Mucosa of rectum (tissue), 2 donors: Measurements from ENCODE around the gene MTUS2.

Source experiments
- H3K27ac ChIP-seq, 2 donors: one replicate each; pipeline ENCODE4 v1.7.0; 2013; ENCODE audit warnings: inconsistent platforms in 2 of 2, low read depth in 2 of 2, low read length in 2 of 2
- H3K27me3 ChIP-seq, 2 donors: one replicate each; pipeline ENCODE4 v1.7.0; 2013; ENCODE audit warnings: low read length in 2 of 2; ENCODE audit not compliant: control insufficient read depth in 2 of 2, insufficient read depth in 2 of 2
- H3K36me3 ChIP-seq, 2 donors: one replicate each; pipeline ENCODE4 v1.7.0; 2013; ENCODE audit warnings: low read length in 2 of 2; ENCODE audit not compliant: control insufficient read depth in 2 of 2, insufficient read depth in 2 of 2
- H3K4me1 ChIP-seq, 2 donors: one replicate each; pipeline ENCODE4 v1.7.0; 2013; ENCODE audit warnings: low read length in 2 of 2, mild to moderate bottlenecking in 1 of 2; ENCODE audit not compliant: control insufficient read depth in 2 of 2, insufficient read depth in 2 of 2
- H3K4me3 ChIP-seq, 2 donors: one replicate each; pipeline ENCODE4 v1.7.0; 2013; ENCODE audit warnings: low read length in 2 of 2
- H3K9ac ChIP-seq, 2 donors: one replicate each; pipeline ENCODE4 v1.7.0; 2013; ENCODE audit warnings: low read length in 2 of 2, low read depth in 1 of 2, mild to moderate bottlenecking in 1 of 2
- H3K9me3 ChIP-seq, 2 donors: one replicate each; pipeline ENCODE4 v1.7.0; 2013; ENCODE audit warnings: low read length in 2 of 2; ENCODE audit not compliant: control insufficient read depth in 2 of 2
- donor health status: healthy.
- donor health status: Normal muscosa, but diverticular disease.

MTUS2 gene

DNA sequence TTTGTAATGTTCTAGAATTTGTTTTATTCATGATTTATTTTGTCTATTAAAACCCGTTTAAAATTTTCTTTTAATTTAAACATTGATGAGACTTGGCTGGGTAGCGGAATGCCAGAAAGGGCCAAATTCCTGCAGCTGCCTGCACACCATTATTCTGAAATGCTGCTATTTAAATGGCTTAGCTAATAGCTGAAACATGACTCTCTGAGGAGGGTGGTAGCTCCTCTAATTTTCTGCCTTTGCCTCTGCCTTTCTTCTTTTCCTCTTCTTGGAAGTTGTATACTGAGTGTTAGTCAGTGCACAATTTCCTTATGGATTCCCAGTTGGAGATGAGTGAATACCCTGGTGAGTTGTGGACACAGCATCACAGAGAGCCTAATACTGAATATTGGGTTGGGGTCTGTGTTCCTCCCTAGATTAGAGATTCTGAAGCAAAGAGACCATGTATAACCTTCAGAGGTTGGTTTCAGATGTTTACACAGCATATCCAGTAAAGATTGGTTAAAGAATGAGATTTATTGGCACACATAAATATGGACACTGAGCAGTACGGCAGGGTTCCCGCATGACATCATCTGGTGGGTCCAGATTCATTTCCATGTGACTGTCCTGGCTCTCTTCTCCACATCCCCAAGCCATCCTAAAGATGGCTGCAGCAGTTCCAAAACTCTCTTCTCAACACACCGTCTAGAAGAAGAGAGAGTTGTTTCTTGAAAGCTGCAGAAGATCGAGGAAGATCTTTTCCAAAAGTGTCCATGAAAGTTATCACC, 55.9 kb downstream of the MTUS2 start:
- no peaks in the 10 kb centered on the region for H3K9me3 ChIP-seq
- no peak overlapping the region for H3K4me3 ChIP-seq
- H3K4me1 ChIP-seq, result no peaks in the 10 kb centered on the region
- H3K27me3 ChIP-seq, result no peaks in the 10 kb centered on the region
- no peaks in the 10 kb centered on the region for H3K36me3 ChIP-seq
- H3K9ac ChIP-seq, result no peak overlapping the region
- no peak overlapping the region for H3K27ac ChIP-seq

- no peak overlapping the region for H3K9ac ChIP-seq
- no peaks in the 10 kb centered on the region for H3K36me3 ChIP-seq
- no peaks in the 10 kb centered on the region for H3K27me3 ChIP-seq
- H3K4me1 ChIP-seq, result no peaks in the 10 kb centered on the region
- no peak overlapping the region for H3K27ac ChIP-seq
- H3K9me3 ChIP-seq, result no peaks in the 10 kb centered on the region
- no peak overlapping the region for H3K4me3 ChIP-seq
Measured at GRCh38 chr13:28877408-28877807, 57.3 kb downstream of the MTUS2 start.

- H3K36me3 ChIP-seq, result no peaks in the 10 kb centered on the region
- no peak overlapping the region for H3K27ac ChIP-seq
Measured at GRCh38 chr13:28885181-28885580, 65.0 kb downstream of the MTUS2 start.

DNA sequence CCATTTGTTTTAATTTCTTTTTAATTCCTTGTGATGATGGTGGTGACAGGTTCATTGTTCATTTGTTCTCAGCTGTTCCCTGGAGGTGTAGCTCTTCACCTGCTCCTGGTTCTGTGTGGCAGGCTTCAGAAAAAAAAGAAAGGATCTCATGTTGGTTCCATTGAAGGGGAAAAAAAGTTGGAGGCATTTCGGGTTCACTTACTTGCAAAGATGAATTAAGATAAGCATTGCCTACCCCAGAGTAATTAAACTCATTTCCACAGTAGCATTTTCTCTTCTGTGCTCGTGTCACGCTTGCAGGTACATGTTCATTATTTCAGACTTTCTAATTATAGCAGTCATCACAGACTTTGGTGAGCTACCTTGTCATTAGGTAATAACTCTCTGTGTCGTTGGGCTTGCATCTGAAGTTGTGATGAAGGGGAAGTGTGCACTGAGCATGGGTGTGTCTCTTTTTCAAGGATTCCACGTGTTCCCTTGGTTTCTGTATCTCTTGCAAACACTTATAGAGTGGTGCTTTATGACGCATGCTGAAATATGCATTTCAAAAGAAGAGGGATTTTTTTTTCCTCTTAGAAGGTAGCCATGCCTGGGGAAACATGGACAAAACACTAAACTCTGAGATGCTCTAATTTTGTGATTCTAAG, 69.1 kb downstream of the MTUS2 start:
- Histone ChIP-seq H3K36me3 (no peaks in the 10 kb centered on the region), H3K27me3 (no peaks in the 10 kb centered on the region), H3K27ac (no peak overlapping the region), H3K9ac (no peak overlapping the region), H3K9me3 (peaks cover 0 to 4% of the 10 kb centered on the region in 2 donors), H3K4me3 (no peak overlapping the region), H3K4me1 (no peaks in the 10 kb centered on the region)

More at GRCh38 chr13:28885181-28885580, 65.0 kb downstream of the MTUS2 start:
- no peak overlapping the region for H3K4me3 ChIP-seq
- no peaks in the 10 kb centered on the region for H3K27me3 ChIP-seq
- H3K9me3 ChIP-seq, result peaks cover 0 to 2% of the 10 kb centered on the region in 2 donors
- no peaks in the 10 kb centered on the region for H3K4me1 ChIP-seq
- no peak overlapping the region for H3K9ac ChIP-seq

DNA sequence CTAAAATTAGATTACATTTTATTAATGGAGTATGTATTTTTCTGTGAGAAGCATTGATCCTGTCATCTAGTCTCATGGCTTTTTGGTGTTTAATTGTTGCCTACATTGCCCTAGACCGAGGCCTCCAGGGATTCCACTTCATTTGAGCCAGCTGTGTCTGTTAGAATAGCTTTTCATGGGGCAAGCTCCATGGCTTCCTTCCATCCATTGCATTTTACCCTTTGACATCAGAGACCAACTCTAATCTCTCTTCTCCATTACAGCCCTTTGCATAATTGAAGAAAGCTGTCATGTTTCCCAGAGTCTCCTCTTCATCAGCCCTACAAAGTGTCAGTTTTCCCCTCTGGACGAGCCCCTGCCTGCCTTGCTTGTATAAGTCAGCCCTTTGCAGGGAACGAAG, 70.6 kb downstream of the MTUS2 start:
- no peaks in the 10 kb centered on the region for H3K27me3 ChIP-seq

DNA sequence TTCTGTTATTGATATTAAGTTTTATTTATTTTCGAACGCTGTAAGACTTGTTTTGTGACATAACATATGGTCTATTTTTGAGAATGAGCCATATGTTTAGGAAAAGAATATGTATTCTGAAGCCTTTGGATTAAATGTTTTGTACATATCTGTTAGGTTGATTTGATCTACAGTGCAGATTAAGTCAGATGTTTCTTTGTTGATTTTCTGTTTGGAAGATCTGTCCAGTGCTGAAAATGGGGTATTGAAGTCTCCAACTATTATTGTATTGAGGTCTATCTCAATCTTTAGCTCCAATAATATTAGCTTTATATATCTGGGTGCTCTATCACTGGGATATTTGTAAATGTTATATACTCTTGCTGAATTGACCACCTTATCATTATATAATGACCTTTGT, 97.9 kb downstream of the MTUS2 start:
- Histone ChIP-seq H3K36me3 (no peaks in the 10 kb centered on the region), H3K9ac (no peak overlapping the region), H3K9me3 (peaks cover 2 to 4% of the 10 kb centered on the region in 2 donors), H3K27me3 (no peaks in the 10 kb centered on the region), H3K27ac (no peak overlapping the region), H3K4me1 (no peaks in the 10 kb centered on the region), H3K4me3 (no peak overlapping the region)

More for the DNA sequence above, 70.6 kb downstream of the MTUS2 start:
- Histone ChIP-seq H3K9me3 (peaks cover 2 to 4% of the 10 kb centered on the region in 2 donors), H3K4me1 (no peaks in the 10 kb centered on the region), H3K36me3 (no peaks in the 10 kb centered on the region), H3K4me3 (no peak overlapping the region), H3K27ac (no peak overlapping the region), H3K9ac (no peak overlapping the region)

DNA sequence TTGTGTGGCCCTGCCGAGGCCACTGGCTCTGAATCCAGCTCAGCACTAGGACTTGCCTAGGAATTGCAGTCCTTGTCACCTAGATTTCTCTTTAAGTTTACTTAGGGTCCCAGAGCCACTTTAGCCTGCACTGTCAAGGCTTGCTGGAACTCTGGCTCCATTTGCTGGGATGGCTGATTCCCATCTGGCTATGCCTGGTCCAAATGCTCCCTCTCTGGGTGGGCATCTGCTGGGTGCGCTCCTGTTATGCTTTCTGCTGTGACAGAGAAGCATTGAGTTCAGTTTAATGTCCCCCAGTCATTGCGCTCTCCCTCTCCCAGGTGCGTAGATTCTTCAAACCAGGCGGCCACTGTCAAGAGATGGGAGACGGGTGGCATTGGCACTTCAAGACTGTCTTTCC, 102.2 kb downstream of the MTUS2 start:
- no peak overlapping the region for H3K9ac ChIP-seq
- H3K27ac ChIP-seq, result no peak overlapping the region
- no peak overlapping the region for H3K4me3 ChIP-seq
- H3K9me3 ChIP-seq, result peaks cover 2 to 4% of the 10 kb centered on the region in 2 donors
- H3K36me3 ChIP-seq, result no peaks in the 10 kb centered on the region
- no peaks in the 10 kb centered on the region for H3K27me3 ChIP-seq
- H3K4me1 ChIP-seq, result no peaks in the 10 kb centered on the region

DNA sequence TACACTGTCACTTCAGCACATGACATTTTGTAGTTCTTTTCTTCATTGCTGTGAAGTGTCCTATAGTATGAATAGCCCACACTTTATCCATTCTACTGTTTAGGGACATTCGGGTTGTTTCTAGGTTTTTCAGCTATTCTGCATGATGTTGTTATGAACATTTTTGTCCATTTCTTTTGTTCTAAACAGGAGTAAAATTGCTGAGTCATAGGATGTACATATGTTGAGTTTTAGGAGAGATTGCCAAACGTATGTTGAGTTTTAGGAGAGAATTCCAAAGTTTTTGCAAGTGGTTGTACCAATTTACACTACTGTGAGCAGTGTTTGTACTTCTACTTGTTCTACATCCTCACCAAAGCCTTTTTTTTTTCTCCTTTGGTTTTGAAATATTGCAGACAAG, 115.0 kb downstream of the MTUS2 start:
- Histone ChIP-seq H3K27ac (no peak overlapping the region), H3K4me3 (no peak overlapping the region), H3K9me3 (peaks cover 0 to 2% of the 10 kb centered on the region in 2 donors), H3K36me3 (no peaks in the 10 kb centered on the region), H3K4me1 (no peaks in the 10 kb centered on the region), H3K27me3 (no peaks in the 10 kb centered on the region), H3K9ac (no peak overlapping the region)

- Histone ChIP-seq H3K4me1 (no peaks in the 10 kb centered on the region), H3K9ac (no peak overlapping the region), H3K27me3 (no peaks in the 10 kb centered on the region), H3K36me3 (no peaks in the 10 kb centered on the region), H3K4me3 (no peak overlapping the region), H3K9me3 (no peaks in the 10 kb centered on the region), H3K27ac (no peak overlapping the region)
Measured at GRCh38 chr13:28942906-28943305, 122.8 kb downstream of the MTUS2 start.

- Histone ChIP-seq H3K27ac (no peak overlapping the region), H3K27me3 (no peaks in the 10 kb centered on the region), H3K9me3 (peaks cover 0 to 7% of the 10 kb centered on the region in 2 donors), H3K36me3 (no peaks in the 10 kb centered on the region), H3K4me1 (no peaks in the 10 kb centered on the region), H3K4me3 (no peak overlapping the region), H3K9ac (no peak overlapping the region)
Measured at GRCh38 chr13:28953714-28954418, 133.7 kb downstream of the MTUS2 start.
